ENCODE results near the gene SRCAP.

SRCAP gene

GRCh38 chr16:30782486-30783279 lies 83.7 kb downstream of the SRCAP start:
- no peaks in the 10 kb centered on the region for H3F3A ChIP-seq (ENCODE audit: insufficient read depth, low read length)
- H3K4me3 ChIP-seq (ENCODE audit: low read depth, low read length, poor library complexity, severe bottlenecking): no peak overlapping the region
- no peak overlapping the region for H3K9ac ChIP-seq (ENCODE audit: low read length)
- 0 out of 2 replicates have a peak, but pooled peaks cover 6% of the 10 kb centered on the region for H3K27me3 ChIP-seq (ENCODE audit: insufficient read depth, low read length)
- TF ChIP-seq EZH2 (IDR thresholded peaks at IDR 0.05; ENCODE audit: borderline replicate concordance, low read length) (no peak), CTCF (IDR thresholded peaks at IDR 0.05; ENCODE audit: low read length) (no peak)
- no peak overlapping the region for H2AFZ ChIP-seq (ENCODE audit: low read length)
- H3K36me3 ChIP-seq (ENCODE audit: insufficient read depth, low read length): no peaks in the 10 kb centered on the region
- H3K4me1 ChIP-seq (ENCODE audit: insufficient read depth, low read length, severe bottlenecking): no peaks in the 10 kb centered on the region
- no peaks in the 10 kb centered on the region for H4K20me1 ChIP-seq (ENCODE audit: insufficient read depth, low read length)
- H3K27ac ChIP-seq (ENCODE audit: low read depth, low read length, poor library complexity, severe bottlenecking): no peak overlapping the region
- H3K79me2 ChIP-seq (ENCODE audit: insufficient read depth, low read length): no peaks in the 10 kb centered on the region
- H3K9me2 ChIP-seq (ENCODE audit: low read depth, low read length): no peaks in the 10 kb centered on the region
- H3K9me3 ChIP-seq (ENCODE audit: low read length): no peaks in the 10 kb centered on the region
- no peak overlapping the region for H3K4me2 ChIP-seq (ENCODE audit: low read length)

- TF ChIP-seq EZH2 (IDR thresholded peaks at IDR 0.05; ENCODE audit: borderline replicate concordance, low read length) (no peak), CTCF (IDR thresholded peaks at IDR 0.05; ENCODE audit: low read length) (no peak)
- Histone ChIP-seq H3K27me3 (ENCODE audit: insufficient read depth, low read length) (0 out of 2 replicates have a peak, but pooled peaks cover 6% of the 10 kb centered on the region), H3K4me2 (ENCODE audit: low read length) (no peak overlapping the region), H3K4me3 (ENCODE audit: low read depth, low read length, poor library complexity, severe bottlenecking) (no peak overlapping the region), H3F3A (ENCODE audit: insufficient read depth, low read length) (no peaks in the 10 kb centered on the region), H3K9ac (ENCODE audit: low read length) (no peak overlapping the region), H3K36me3 (ENCODE audit: insufficient read depth, low read length) (no peaks in the 10 kb centered on the region), H3K27ac (ENCODE audit: low read depth, low read length, poor library complexity, severe bottlenecking) (no peak overlapping the region), H3K79me2 (ENCODE audit: insufficient read depth, low read length) (no peaks in the 10 kb centered on the region), H4K20me1 (ENCODE audit: insufficient read depth, low read length) (no peaks in the 10 kb centered on the region), H2AFZ (ENCODE audit: low read length) (no peak overlapping the region), H3K9me3 (ENCODE audit: low read length) (no peaks in the 10 kb centered on the region), H3K9me2 (ENCODE audit: low read depth, low read length) (no peaks in the 10 kb centered on the region), H3K4me1 (ENCODE audit: insufficient read depth, low read length, severe bottlenecking) (no peaks in the 10 kb centered on the region)
Observed at GRCh38 chr16:30783280-30784109, 84.5 kb downstream of the SRCAP start.

GRCh38 chr16:30784215-30784614 lies 85.2 kb downstream of the SRCAP start:
- no peaks in the 10 kb centered on the region for H3K4me1 ChIP-seq (ENCODE audit: insufficient read depth, low read length, severe bottlenecking)
- no peak overlapping the region for H3K9ac ChIP-seq (ENCODE audit: low read length)
- no peaks in the 10 kb centered on the region for H3F3A ChIP-seq (ENCODE audit: insufficient read depth, low read length)
- TF ChIP-seq EZH2 (IDR thresholded peaks at IDR 0.05; ENCODE audit: borderline replicate concordance, low read length): no peak
- TF ChIP-seq CTCF (IDR thresholded peaks at IDR 0.05; ENCODE audit: low read length): no peak
- H2AFZ ChIP-seq (ENCODE audit: low read length): no peak overlapping the region
- 0 out of 2 replicates have a peak, but pooled peaks cover 6% of the 10 kb centered on the region for H3K27me3 ChIP-seq (ENCODE audit: insufficient read depth, low read length)
- H3K27ac ChIP-seq (ENCODE audit: low read depth, low read length, poor library complexity, severe bottlenecking): no peak overlapping the region
- H3K4me2 ChIP-seq (ENCODE audit: low read length): no peak overlapping the region
- H3K9me2 ChIP-seq (ENCODE audit: low read depth, low read length): no peaks in the 10 kb centered on the region
- H3K36me3 ChIP-seq (ENCODE audit: insufficient read depth, low read length): no peaks in the 10 kb centered on the region
- no peak overlapping the region for H3K4me3 ChIP-seq (ENCODE audit: low read depth, low read length, poor library complexity, severe bottlenecking)
- H4K20me1 ChIP-seq (ENCODE audit: insufficient read depth, low read length): no peaks in the 10 kb centered on the region
- H3K9me3 ChIP-seq (ENCODE audit: low read length): no peaks in the 10 kb centered on the region
- no peaks in the 10 kb centered on the region for H3K79me2 ChIP-seq (ENCODE audit: insufficient read depth, low read length)

Data from OCI-LY1 (cell line).